Right ventricle myocardium superior (tissue), 1 donor: ENCODE measurements around the gene EPHB3. TPM values are rescaled to one million over a fixed set of nuclear protein-coding genes. Genes with fewer than 3 reads are reported as not detected.
A peak's percentile ranks its signal among the peaks of the same experiment; 100 is the strongest.

ENCODE experiments used
- ATAC-seq: fragments of 200-7000 bp; cut with Tn5 transposase; one replicate; pipeline ENCODE4 v1.9.1; 2020; ENCODE audit warnings: mild to moderate bottlenecking; ENCODE audit not compliant: poor library complexity
- DNase-seq: peaks from one replicate; pipeline ENCODE4 v3.0.0-alpha.2; 2020
- intact Hi-C: fragments of 100-400 bp; cut with DNase I; formaldehyde crosslinking; loops from one replicate; pipeline ENCODE4 v1.11.2; 2022
- total RNA-seq: library from RNA; stranded (reverse); fragmentation: NEBNext Ultra II Directional; extraction: Animal tissue kit (Norgen Biotek cat#: 25700); gene quantifications from one replicate; pipeline ENCODE4 v1.2.1, GENCODE V29; 2021
- donor health status: DM: no; HTN: yes; CAD: no; lungs with severe emphysema.

Gene EPHB3
- total RNA-seq, 1 donor from 2014 or later: 2.2 TPM

- ATAC-seq (no peak), DNase-seq (no peak)
- intact Hi-C loops: no loop called here
These were observed 13.2 kb downstream of the EPHB3 start for GRCh38 chr3:184574515-184575417.

GRCh38 chr3:184575701-184576100 is 14.1 kb downstream of the EPHB3 start:
- no peak for DNase-seq
- intact Hi-C loops: no loop called here
- no peak for ATAC-seq

GRCh38 chr3:184576457-184577240 is 15.1 kb downstream of the EPHB3 start:
- no peak for DNase-seq
- ATAC-seq: no peak
- intact Hi-C loops: no loop called here

GRCh38 chr3:184577546-184577945 is 16.0 kb downstream of the EPHB3 start:
- intact Hi-C loops: no loop called here
- DNase-seq (no peak), ATAC-seq (no peak)

- ATAC-seq (no peak), DNase-seq (no peak)
- intact Hi-C loops: no loop called here
These were observed 16.6 kb downstream of the EPHB3 start for GRCh38 chr3:184578218-184578617.

GRCh38 chr3:184578822-184579221 is 17.2 kb downstream of the EPHB3 start:
- intact Hi-C loops: no loop called here
- DNase-seq: no peak
- ATAC-seq: no peak

GRCh38 chr3:184579513-184579912 is 17.9 kb downstream of the EPHB3 start:
- intact Hi-C loops: no loop called here
- DNase-seq: no peak

GRCh38 chr3:184580376-184580775 is 18.8 kb downstream of the EPHB3 start:
- ATAC-seq: no peak
- intact Hi-C loops: no loop called here
- no peak for DNase-seq

More at GRCh38 chr3:184579513-184579912, 17.9 kb downstream of the EPHB3 start:
- no peak for ATAC-seq

GRCh38 chr3:184581331-184581855 is 19.8 kb downstream of the EPHB3 start:
- no peak for ATAC-seq
- no peak for DNase-seq
- intact Hi-C loops: no loop called here

GRCh38 chr3:184582646-184583577 is 21.3 kb downstream of the EPHB3 start:
- intact Hi-C loops: no loop called here

GRCh38 chr3:184583578-184584451 is 22.2 kb downstream of the EPHB3 start:
- peak; percentile 82 for ATAC-seq
- DNase-seq: peak; percentile 75
- intact Hi-C loops: no loop called here

More at GRCh38 chr3:184582646-184583577, 21.3 kb downstream of the EPHB3 start:
- ATAC-seq: peak; percentile 81
- peak; percentile 76 for DNase-seq

GRCh38 chr3:184584464-184584891 is 22.9 kb downstream of the EPHB3 start:
- DNase-seq (no peak), ATAC-seq (peak; percentile 23)
- intact Hi-C loops: no loop called here

- intact Hi-C loops: no loop called here
- DNase-seq (no peak), ATAC-seq (no peak)
These were observed 24.0 kb downstream of the EPHB3 start for GRCh38 chr3:184585545-184585944.

GRCh38 chr3:184586851-184587250 is 25.3 kb downstream of the EPHB3 start:
- DNase-seq: no peak

GRCh38 chr3:184588776-184589175 is 27.2 kb downstream of the EPHB3 start:
- ATAC-seq (no peak), DNase-seq (no peak)
- intact Hi-C loops: no loop called here

More at GRCh38 chr3:184586851-184587250, 25.3 kb downstream of the EPHB3 start:
- no peak for ATAC-seq
- intact Hi-C loops: no loop called here

- intact Hi-C loops: no loop called here
- DNase-seq (no peak), ATAC-seq (no peak)
These were observed 29.2 kb downstream of the EPHB3 start for GRCh38 chr3:184590795-184591194.

- intact Hi-C loops: no loop called here
- no peak for DNase-seq
These were observed 30.2 kb downstream of the EPHB3 start for GRCh38 chr3:184591789-184592188.

More at GRCh38 chr3:184591789-184592188, 30.2 kb downstream of the EPHB3 start:
- ATAC-seq: no peak
